Measurements from ENCODE around the gene ADAM12.

The ADAM12 gene

GRCh38 chr10:126199221-126199998 lies 188.9 kb downstream of the ADAM12 start:
- H3K4me2 ChIP-seq (ENCODE audit: low read length): no peak overlapping the region
- H3K4me1 ChIP-seq (ENCODE audit: low read length): no peaks in the 10 kb centered on the region
- H3K9ac ChIP-seq (ENCODE audit: low read length): no peak overlapping the region
- H3K4me3 ChIP-seq (ENCODE audit: low read length): no peak overlapping the region
- no peaks in the 10 kb centered on the region for H3K27me3 ChIP-seq (ENCODE audit: low read depth, low read length)
- H3K9me3 ChIP-seq (ENCODE audit: insufficient read depth, low read length): no peaks in the 10 kb centered on the region
- H3K36me3 ChIP-seq (replicated peaks; ENCODE audit: low read depth, low read length): no peaks in the 10 kb centered on the region
- H4K20me1 ChIP-seq (ENCODE audit: insufficient read depth, low read length): no peaks in the 10 kb centered on the region
- no peak overlapping the region for H3K27ac ChIP-seq (ENCODE audit: low read length)
- no peak overlapping the region for H2AFZ ChIP-seq (ENCODE audit: low read depth, low read length)
- H3K79me2 ChIP-seq (ENCODE audit: low read length): no peaks in the 10 kb centered on the region
- no peak for TF ChIP-seq CTCF (IDR thresholded peaks at IDR 0.05; ENCODE audit: low read depth, low read length)

GRCh38 chr10:126198681-126199080 lies 189.6 kb downstream of the ADAM12 start:
- no peak overlapping the region for H3K27ac ChIP-seq (ENCODE audit: low read length)
- H3K79me2 ChIP-seq (ENCODE audit: low read length): no peaks in the 10 kb centered on the region
- H3K4me2 ChIP-seq (ENCODE audit: low read length): no peak overlapping the region
- H2AFZ ChIP-seq (ENCODE audit: low read depth, low read length): no peak overlapping the region
- no peaks in the 10 kb centered on the region for H3K9me3 ChIP-seq (ENCODE audit: insufficient read depth, low read length)
- TF ChIP-seq EZH2phosphoT487 (IDR thresholded peaks at IDR 0.05; ENCODE audit: low read depth) (no peak), CTCF (IDR thresholded peaks at IDR 0.05; ENCODE audit: low read depth, low read length) (no peak)
- H3K4me3 ChIP-seq (ENCODE audit: low read length): no peak overlapping the region
- no peak overlapping the region for H3K9ac ChIP-seq (ENCODE audit: low read length)
- no peaks in the 10 kb centered on the region for H3K4me1 ChIP-seq (ENCODE audit: low read length)
- H4K20me1 ChIP-seq (ENCODE audit: insufficient read depth, low read length): no peaks in the 10 kb centered on the region
- H3K27me3 ChIP-seq (ENCODE audit: low read depth, low read length): no peaks in the 10 kb centered on the region
- no peaks in the 10 kb centered on the region for H3K36me3 ChIP-seq (replicated peaks; ENCODE audit: low read depth, low read length)

GRCh38 chr10:126197036-126197543 lies 191.2 kb downstream of the ADAM12 start:
- no peaks in the 10 kb centered on the region for H3K79me2 ChIP-seq (ENCODE audit: low read length)
- no peak overlapping the region for H3K4me3 ChIP-seq (ENCODE audit: low read length)
- no peak overlapping the region for H3K4me2 ChIP-seq (ENCODE audit: low read length)
- H4K20me1 ChIP-seq (ENCODE audit: insufficient read depth, low read length): no peaks in the 10 kb centered on the region
- H3K9ac ChIP-seq (ENCODE audit: low read length): no peak overlapping the region
- no peaks in the 10 kb centered on the region for H3K4me1 ChIP-seq (ENCODE audit: low read length)
- H3K27me3 ChIP-seq (ENCODE audit: low read depth, low read length): no peaks in the 10 kb centered on the region
- H2AFZ ChIP-seq (ENCODE audit: low read depth, low read length): no peak overlapping the region
- H3K27ac ChIP-seq (ENCODE audit: low read length): no peak overlapping the region
- no peaks in the 10 kb centered on the region for H3K9me3 ChIP-seq (ENCODE audit: insufficient read depth, low read length)
- H3K36me3 ChIP-seq (replicated peaks; ENCODE audit: low read depth, low read length): no peaks in the 10 kb centered on the region
- TF ChIP-seq EZH2phosphoT487 (IDR thresholded peaks at IDR 0.05; ENCODE audit: low read depth) (no peak), CTCF (IDR thresholded peaks at IDR 0.05; ENCODE audit: low read depth, low read length) (no peak)

GRCh38 chr10:126196281-126196680 lies 192.0 kb downstream of the ADAM12 start:
- Histone ChIP-seq H2AFZ (ENCODE audit: low read depth, low read length) (no peak overlapping the region), H3K4me1 (ENCODE audit: low read length) (no peaks in the 10 kb centered on the region), H3K9me3 (ENCODE audit: insufficient read depth, low read length) (no peaks in the 10 kb centered on the region), H3K27me3 (ENCODE audit: low read depth, low read length) (no peaks in the 10 kb centered on the region), H3K4me3 (ENCODE audit: low read length) (no peak overlapping the region), H3K36me3 (replicated peaks; ENCODE audit: low read depth, low read length) (no peaks in the 10 kb centered on the region), H4K20me1 (ENCODE audit: insufficient read depth, low read length) (no peaks in the 10 kb centered on the region), H3K27ac (ENCODE audit: low read length) (no peak overlapping the region), H3K79me2 (ENCODE audit: low read length) (no peaks in the 10 kb centered on the region), H3K9ac (ENCODE audit: low read length) (no peak overlapping the region), H3K4me2 (ENCODE audit: low read length) (no peak overlapping the region)
- TF ChIP-seq CTCF (IDR thresholded peaks at IDR 0.05; ENCODE audit: low read depth, low read length): no peak
- TF ChIP-seq EZH2phosphoT487 (IDR thresholded peaks at IDR 0.05; ENCODE audit: low read depth): no peak

Measured in OCI-LY3 (cell line).